Globus pallidus (tissue), 1 donor: ENCODE results near the gene HOXB13.

Experiments
- DNase-seq: peaks from one replicate; pipeline ENCODE4 v3.0.0-alpha.2; 2015; ENCODE audit warnings: low spot score

HOXB13 gene

DNA sequence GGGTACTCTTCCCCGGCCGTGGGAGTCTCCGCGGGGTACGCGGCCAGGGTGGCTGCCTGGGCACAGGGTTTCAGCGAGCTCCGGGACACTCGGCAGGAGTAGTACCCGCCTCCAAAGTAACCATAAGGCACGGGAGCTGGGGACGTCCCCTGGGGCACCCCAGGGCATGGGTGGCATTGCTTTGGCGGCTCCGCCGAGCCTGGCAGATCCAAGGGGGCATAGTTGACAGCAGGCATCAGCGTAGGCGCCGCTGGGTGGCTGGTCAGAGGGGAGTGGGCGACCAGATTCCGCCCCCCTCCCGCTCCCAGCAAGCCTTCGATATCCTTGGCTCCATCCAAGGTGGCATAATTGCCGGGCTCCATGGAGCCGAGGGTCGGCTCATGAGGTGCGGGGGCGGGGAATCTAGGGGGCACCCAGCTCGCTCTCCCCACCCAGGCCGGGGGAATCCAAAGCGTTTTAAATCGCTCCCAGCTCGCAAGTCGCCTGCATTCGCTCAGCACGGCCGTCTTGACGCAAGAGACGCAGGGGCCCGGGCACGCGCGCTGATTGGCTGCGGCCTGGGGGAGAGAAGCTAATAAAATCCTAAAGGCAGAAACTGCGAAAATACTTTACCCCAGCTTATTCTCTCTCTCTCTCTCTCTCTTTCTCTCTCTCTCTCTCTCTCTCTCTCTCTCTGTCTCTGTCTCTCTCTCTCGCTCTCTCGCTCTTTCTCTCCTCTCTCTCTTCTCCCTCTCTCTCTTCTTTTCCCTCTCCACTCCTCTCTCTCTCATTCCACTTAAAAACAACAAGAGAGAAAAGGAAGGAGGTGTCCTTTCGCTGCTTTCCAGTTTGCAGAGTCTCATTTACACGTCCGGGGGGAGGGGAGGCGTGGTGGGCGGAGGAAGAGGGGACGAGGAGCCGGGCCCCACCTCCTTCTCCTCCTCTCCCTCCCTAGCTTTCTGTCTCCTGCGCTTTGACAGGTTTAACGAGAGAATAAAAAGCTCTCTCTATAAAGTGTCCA is at the start of gene HOXB13:
Gene HOXB13 (minus strand): TSS at position 519 of the 1,000 bp plus-strand sequence. CDS start 157 bp downstream, at position 362.
- no peak for DNase-seq

DNA sequence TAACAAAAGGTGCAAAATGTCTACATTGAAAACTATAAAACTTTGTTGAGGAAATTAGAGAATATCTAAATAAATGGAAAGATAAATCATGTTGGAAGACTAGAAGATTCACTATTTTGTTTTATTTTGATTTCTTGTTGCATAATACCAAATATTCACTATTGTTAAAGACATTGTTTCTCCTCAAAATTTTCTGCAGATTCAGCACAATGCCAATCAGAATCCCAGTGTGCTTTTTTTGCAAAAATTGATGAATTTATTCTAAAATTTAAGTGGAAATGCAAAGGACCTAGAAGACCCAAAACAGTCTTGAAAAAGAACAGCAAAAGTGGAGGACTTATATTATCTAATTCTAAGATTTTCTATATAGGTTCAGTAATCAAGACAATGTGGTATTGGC is 48.1 kb upstream of the HOXB13 start:
- no peak for DNase-seq

GRCh38 chr17:48773245-48773644 is 44.7 kb upstream of the HOXB13 start:
- no peak for DNase-seq

- DNase-seq, result no peak
These were observed 42.4 kb upstream of the HOXB13 start for GRCh38 chr17:48770954-48771353.

GRCh38 chr17:48769009-48769675 is 40.6 kb upstream of the HOXB13 start:
- no peak for DNase-seq

GRCh38 chr17:48767263-48767774 is 38.8 kb upstream of the HOXB13 start:
- DNase-seq, result no peak

DNA sequence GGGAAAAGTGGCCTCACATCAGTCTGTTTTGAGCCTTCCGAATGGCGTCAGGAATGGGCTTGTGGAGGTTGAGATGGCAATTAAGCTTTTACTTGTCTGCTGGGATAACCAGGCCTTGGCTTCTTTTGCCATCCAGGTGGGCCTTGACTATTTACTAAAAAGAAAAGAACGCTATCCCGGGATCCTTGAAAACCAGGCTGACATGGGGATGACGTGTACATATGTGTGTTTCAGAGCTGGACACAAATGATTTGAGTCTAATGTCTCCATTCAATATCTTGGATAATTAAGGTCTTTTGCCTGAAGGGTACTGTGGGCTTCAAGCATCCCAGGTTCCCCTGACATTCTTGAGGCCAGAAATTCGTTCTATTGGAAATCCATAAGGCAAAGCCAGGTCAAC is 32.6 kb upstream of the HOXB13 start:
- DNase-seq, result no peak

DNA sequence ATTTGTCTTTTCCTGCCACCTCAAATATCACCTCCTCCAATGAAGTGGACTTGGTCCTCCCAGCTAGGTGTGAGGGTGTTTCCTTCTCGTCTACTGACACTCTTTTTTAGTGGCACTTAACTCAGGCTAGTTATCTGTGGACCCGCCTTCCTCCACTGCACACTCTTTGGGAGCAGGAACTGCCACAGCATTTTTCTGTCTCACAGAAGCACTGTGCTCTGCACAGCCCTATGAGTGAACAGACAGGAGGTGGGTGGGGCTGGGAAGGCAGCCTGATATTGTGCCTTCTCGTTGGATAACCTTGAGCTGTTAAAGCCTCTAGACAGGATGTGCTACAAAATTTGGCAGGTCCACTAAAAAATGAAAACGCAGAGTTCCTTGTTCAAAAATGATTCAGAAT is 31.9 kb upstream of the HOXB13 start:
- DNase-seq, result no peak

DNA sequence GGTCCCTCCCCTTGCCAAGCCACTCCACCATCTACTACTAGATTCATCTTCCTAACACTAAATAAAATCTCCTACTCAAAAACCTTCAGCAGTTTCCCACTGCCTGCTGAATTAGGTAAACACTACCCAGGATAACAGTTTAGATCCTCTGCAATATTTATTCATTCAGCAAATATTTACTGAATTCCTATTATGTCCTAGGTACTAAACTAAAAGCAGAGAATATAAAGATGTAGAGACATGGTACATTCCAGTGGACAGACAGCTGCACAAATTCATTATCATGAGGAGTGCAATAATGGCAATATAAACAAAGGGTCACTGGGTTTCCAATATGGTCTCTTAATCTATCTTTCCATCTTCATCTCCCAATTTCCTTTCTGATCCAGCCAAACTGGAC is 30.7 kb upstream of the HOXB13 start:
- no peak for DNase-seq

DNA sequence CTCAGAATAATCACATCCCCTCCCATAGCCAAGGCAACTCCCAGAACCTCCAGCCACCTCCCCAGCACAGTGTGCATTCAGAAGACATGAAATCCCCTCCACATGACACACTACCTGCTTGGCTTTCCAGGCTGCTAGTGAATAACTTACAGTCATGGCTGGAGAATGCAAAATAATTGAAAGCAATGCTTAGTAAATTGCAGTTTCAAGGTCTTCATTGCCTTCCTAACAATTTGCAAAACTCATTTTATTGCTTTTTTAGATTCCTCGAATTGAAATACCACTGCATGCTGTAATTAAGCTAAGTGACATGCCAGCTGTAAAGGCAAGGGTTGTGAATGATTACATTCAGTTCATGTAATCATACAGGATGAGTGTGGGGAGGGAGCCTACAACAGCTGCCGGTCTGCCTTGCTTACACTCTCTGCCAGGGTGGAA is 29.0 kb upstream of the HOXB13 start:
- no peak for DNase-seq

DNA sequence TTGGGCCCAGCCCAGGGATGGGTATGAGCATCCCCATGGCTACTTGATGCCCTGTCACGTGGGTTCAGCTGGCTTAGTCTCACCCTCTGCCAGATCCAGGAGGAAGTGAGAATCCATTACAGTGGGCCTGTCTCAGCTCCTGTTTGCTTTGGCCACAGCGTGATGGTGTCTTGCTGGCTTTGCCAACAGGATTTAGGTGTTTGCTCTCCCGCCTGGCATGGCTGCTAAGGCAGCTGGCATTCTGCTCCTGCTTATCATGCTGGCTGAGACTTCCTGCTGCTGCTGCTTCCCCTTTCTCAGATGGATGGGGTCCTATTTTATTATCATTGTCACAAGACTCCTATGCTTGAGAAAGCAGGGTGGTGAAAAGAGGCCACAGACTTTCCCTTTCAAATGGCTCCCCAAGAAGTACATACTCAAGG is 28.3 kb upstream of the HOXB13 start:
- no peak for DNase-seq

GRCh38 chr17:48755356-48755755 is 26.8 kb upstream of the HOXB13 start:
- DNase-seq, result no peak

GRCh38 chr17:48754500-48755261 is 26.1 kb upstream of the HOXB13 start:
- no peak for DNase-seq

GRCh38 chr17:48753794-48754499 is 25.4 kb upstream of the HOXB13 start:
- no peak for DNase-seq

- no peak for DNase-seq
These were observed 24.1 kb upstream of the HOXB13 start for GRCh38 chr17:48752399-48753288.

DNA sequence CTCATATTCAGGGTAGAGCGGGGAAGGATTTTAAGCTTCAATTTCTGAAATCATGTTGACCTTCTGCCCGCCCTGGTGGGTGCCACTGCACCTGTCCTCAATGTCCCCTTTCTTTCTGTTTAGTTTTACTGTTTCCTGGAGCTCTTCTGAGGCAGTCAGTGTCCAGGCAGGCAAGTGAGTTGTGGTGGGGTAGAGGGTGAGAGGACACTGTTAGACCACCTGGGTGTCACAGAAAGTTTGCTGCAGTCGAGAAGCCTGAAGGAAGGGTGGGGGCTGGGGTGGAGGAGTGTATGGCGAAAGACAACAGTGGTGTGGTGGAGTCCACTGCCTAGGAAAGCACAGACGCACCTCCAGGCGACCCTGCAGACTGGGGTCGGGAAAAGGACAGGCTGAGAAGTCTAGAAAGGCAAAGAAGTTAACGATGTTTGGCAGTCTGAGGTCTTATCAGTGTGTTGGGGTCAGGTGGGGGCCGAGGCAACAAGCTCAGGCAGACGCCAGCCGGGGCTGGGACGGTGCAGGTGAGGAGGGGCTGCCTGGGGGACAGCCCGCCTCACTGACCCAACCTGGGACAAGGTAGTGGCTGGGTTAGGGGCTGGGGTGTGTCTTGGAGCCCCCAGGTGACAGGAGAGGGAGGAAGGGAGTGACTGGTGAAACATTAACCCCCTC is 23.3 kb upstream of the HOXB13 start:
- no peak for DNase-seq

DNA sequence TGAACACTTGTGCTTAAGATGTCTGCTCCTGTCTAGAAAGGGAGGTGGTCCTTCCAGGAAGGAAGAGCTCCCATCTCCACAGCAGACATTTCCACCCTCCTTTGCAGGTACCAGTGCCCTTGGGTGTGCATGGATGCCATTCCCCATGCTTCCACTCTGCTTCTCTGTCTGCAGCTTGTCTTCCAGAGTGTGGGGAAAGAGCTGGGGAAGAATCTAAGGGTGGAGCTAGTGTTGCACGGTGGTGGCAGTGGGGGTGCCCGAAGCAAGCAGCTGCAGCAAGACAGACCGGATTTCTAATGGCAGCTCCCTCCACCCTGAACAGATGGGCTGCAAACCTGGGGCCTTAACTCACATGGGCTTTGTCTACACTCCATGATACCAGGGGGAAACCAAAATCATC is 22.6 kb upstream of the HOXB13 start:
- no peak for DNase-seq

- no peak for DNase-seq
These were observed 21.3 kb upstream of the HOXB13 start for GRCh38 chr17:48749621-48750553.
